ENCODE data around the gene KIAA0825.

KIAA0825 gene

DNA sequence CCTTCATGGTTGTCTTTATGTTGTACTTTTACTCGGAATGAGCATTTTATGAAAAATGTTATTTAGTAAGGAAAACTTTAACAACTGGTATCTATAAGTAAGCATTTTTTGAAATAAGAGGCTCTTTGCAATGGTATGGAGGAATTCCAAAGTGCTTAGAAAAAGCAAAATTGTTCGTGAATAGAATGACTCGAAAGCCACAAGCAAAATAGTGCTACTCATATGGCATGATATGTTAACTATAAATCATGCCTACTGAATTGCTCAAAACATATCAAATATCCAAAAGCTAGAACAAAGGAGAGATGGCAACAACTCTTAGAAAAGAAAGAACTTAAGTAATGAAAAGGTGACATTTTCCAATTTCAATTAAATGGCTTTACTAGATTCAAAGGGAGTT is 216.3 kb downstream of the KIAA0825 start:
- no peak overlapping the region for H3K4me3 ChIP-seq (ENCODE audit: low read length)
- TF ChIP-seq, protein P1, sequence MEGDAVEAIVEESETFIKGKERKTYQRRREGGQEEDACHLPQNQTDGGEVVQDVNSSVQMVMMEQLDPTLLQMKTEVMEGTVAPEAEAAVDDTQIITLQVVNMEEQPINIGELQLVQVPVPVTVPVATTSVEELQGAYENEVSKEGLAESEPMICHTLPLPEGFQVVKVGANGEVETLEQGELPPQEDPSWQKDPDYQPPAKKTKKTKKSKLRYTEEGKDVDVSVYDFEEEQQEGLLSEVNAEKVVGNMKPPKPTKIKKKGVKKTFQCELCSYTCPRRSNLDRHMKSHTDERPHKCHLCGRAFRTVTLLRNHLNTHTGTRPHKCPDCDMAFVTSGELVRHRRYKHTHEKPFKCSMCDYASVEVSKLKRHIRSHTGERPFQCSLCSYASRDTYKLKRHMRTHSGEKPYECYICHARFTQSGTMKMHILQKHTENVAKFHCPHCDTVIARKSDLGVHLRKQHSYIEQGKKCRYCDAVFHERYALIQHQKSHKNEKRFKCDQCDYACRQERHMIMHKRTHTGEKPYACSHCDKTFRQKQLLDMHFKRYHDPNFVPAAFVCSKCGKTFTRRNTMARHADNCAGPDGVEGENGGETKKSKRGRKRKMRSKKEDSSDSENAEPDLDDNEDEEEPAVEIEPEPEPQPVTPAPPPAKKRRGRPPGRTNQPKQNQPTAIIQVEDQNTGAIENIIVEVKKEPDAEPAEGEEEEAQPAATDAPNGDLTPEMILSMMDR (conservative IDR thresholded peaks at IDR 0.05; ENCODE audit: low read depth, low read length) = no peak
- no peak for DNase-seq (ENCODE audit: low read depth)

DNA sequence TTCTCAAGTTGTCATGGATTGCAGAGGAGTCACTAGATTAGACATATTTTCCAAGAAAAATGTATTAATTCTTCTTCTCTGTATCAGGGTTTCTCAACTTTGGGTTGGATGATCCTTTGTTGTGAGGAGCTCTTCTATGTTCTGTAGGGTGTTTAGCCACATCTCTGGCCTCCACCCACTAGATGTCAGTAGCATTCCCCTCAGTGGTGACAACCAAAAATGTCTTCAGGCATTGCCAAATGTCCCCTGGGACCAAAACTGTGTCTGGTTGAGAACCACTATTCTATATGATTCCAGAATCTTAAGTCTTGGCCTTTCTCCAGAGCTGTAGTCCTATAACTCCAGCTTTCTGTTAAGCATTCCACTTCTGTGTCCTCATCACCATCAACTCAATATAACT is 220.9 kb downstream of the KIAA0825 start:
- no peak overlapping the region for H3K4me3 ChIP-seq (ENCODE audit: low read length)
- TF ChIP-seq, protein P1 (conservative IDR thresholded peaks at IDR 0.05; ENCODE audit: low read depth, low read length) = no peak
- no peak for DNase-seq (ENCODE audit: low read depth)

DNA sequence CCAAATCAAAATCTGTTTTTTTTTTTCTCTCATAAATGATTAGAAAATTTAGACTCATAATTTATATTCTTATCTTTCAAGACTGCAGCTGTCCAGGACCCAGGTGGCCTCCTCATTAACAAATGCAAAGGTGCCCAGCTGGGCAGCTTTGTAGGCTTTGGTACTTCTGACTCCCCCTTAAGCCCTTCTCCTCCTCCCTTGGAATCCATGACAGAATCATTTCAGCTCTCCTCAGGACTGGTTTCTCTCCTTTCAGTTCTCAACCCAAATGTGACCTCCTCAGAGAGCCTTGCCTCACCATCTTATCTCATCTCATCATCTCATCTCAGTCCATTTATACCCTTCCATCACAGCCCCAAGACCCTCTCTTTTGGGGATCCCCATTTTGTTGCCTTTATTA is 221.7 kb downstream of the KIAA0825 start:
- DNase-seq (ENCODE audit: low read depth) = no peak
- TF ChIP-seq, protein P1 (conservative IDR thresholded peaks at IDR 0.05; ENCODE audit: low read depth, low read length) = no peak
- no peak overlapping the region for H3K4me3 ChIP-seq (ENCODE audit: low read length)

DNA sequence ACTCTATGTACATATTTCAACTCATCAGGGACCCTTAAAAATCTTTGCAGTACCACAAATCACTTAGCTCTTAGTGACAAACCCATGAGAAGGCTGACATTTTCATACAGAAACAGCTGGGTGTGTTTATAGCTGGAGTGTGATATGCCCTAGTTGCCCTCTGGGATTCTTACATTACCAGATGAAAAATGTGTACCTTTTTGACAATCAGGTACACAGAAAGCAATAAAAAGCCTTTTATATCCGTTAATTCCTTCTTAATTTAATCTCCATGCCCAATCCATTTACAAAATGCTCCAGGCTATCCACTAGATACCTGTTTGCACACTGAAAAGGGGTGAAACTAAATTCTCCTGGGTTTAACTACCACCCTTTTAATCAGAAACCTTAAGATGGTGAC is 222.9 kb downstream of the KIAA0825 start:
- DNase-seq (ENCODE audit: low read depth) = no peak
- H3K4me3 ChIP-seq (ENCODE audit: low read length) = no peak overlapping the region
- TF ChIP-seq, protein P1 (conservative IDR thresholded peaks at IDR 0.05; ENCODE audit: low read depth, low read length) = no peak

DNA sequence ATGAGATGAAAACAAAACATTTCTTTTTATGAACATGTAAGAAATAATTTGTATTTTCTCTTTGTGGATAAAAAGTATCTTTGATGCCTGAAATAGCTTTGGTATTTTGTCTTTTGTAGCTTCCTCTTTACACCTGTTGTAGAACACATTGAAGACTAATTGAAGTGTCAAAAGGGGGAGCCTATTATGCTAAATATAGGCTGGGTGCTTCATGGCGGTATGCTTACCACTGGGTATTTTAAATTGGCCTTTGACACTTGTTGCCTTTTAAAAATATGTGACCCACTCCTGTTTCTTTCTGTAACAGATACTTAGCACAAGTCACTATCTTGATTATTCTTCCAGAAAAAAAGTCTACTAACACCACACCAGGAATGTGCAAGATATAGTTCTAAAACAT is 226.4 kb downstream of the KIAA0825 start:
- no peak overlapping the region for H3K4me3 ChIP-seq (ENCODE audit: low read length)
- TF ChIP-seq, protein P1 (conservative IDR thresholded peaks at IDR 0.05; ENCODE audit: low read depth, low read length) = no peak
- no peak for DNase-seq (ENCODE audit: low read depth)

DNA sequence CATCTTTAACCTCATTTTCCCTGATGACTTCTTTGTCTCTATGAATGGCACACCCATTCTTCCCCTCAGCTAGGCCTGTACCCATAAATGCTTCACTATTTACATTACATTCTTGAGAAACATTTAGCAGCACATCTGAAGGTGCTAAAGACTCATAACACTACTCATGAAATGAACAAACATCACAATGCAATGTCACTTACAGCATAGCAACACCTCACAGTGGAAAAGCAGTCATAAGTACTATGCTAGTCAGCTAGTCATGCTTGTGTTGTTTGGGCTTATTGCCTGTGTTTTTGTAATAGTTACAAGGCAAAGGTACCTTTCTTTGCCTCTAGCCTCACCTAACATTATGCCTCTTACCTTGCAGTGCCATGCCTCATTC is 228.9 kb downstream of the KIAA0825 start:
- no peak overlapping the region for H3K4me3 ChIP-seq (ENCODE audit: low read length)
- TF ChIP-seq, protein P1 (conservative IDR thresholded peaks at IDR 0.05; ENCODE audit: low read depth, low read length) = no peak
- DNase-seq (ENCODE audit: low read depth) = no peak

GRCh38 chr5:94388773-94389514 is 229.5 kb downstream of the KIAA0825 start:
- H3K4me3 ChIP-seq (ENCODE audit: low read length) = no peak overlapping the region
- no peak for DNase-seq (ENCODE audit: low read depth)
- TF ChIP-seq, protein P1 (conservative IDR thresholded peaks at IDR 0.05; ENCODE audit: low read depth, low read length) = no peak

All from retinal pigment epithelial cell (primary cell).